IMR-90 (cell line): ENCODE results near the gene STPG1. TPM values are rescaled to one million over a fixed set of nuclear protein-coding genes. Genes with fewer than 3 reads are reported as not detected.

ENCODE experiments used
- ATAC-seq: fragments of 200-7000 bp; cut with Tn5 transposase; 2 replicates; pipeline ENCODE4 v1.9.1; 2020; ENCODE audit warnings: low read depth, mild to moderate bottlenecking, moderate library complexity
- BruUV-seq: library from RNA; stranded (reverse); fragments of 400-500 nt; replicated peaks from 2 replicates; lab custom pipeline; 2021; lab: Mats Ljungman, UMichigan
- CTCF ChIA-PET: fragments of 300-600 bp; formaldehyde crosslinking; extraction: SDS; loops from one replicate; lab custom pipeline; 2021; ENCODE audit warnings: antibody characterized with exemption; lab: Yijun Ruan, JAX
- POLR2A ChIA-PET: fragments of 300-600 bp; sonication (Branson Sonifier 250); formaldehyde crosslinking; loops from one replicate; lab custom pipeline; 2022; ENCODE audit warnings: antibody characterized with exemption; ENCODE audit not compliant: unreplicated experiment; lab: Charles Lee
- DNase-seq: peaks from one replicate; pipeline ENCODE4 v3.0.0; 2013
- H2AFZ ChIP-seq: replicated peaks from 2 replicates; pipeline ENCODE3; 2013; ENCODE audit warnings: low read length, mild to moderate bottlenecking; ENCODE audit not compliant: poor library complexity
- H2AK5ac ChIP-seq: 2 replicates; pipeline ENCODE4 v1.6.1; 2013; ENCODE audit warnings: low read depth, low read length, inconsistent platforms
- H2AK9ac ChIP-seq: replicated peaks from 2 replicates; pipeline ENCODE3; 2013; ENCODE audit warnings: mild to moderate bottlenecking, low read depth, low read length, moderate library complexity; ENCODE audit not compliant: poor library complexity
- H2BK120ac ChIP-seq: 2 replicates; pipeline ENCODE4 v1.6.1; 2013; ENCODE audit warnings: low read depth, low read length, inconsistent platforms
- H2BK15ac ChIP-seq: 3 replicates; pipeline ENCODE4 v1.6.1; 2013; ENCODE audit warnings: low read depth, low read length, inconsistent platforms
- H2BK20ac ChIP-seq: 2 replicates; pipeline ENCODE4 v1.6.1; 2013; ENCODE audit warnings: low read depth, mild to moderate bottlenecking, inconsistent platforms, low read length, moderate library complexity
- H2BK5ac ChIP-seq: 2 replicates; pipeline ENCODE4 v1.6.1; 2013; ENCODE audit warnings: mild to moderate bottlenecking, low read depth, low read length, inconsistent platforms; ENCODE audit not compliant: poor library complexity, severe bottlenecking
- H3K14ac ChIP-seq: replicated peaks from 2 replicates; pipeline ENCODE4 v1.6.1; 2013; ENCODE audit warnings: low read depth, low read length, inconsistent platforms
- H3K18ac ChIP-seq: 2 replicates; pipeline ENCODE4 v1.6.1; 2013; ENCODE audit warnings: low read depth, low read length, control low read depth
- H3K23ac ChIP-seq: 2 replicates; pipeline ENCODE4 v1.6.1; 2013; ENCODE audit warnings: low read depth, low read length, inconsistent platforms
- H3K27ac ChIP-seq: 2 replicates; pipeline ENCODE4 v1.5.1; 2013; ENCODE audit warnings: mild to moderate bottlenecking, control low read depth, low read length; ENCODE audit not compliant: insufficient read depth
- H3K27me3 ChIP-seq: 2 replicates; pipeline ENCODE4 v1.6.1; 2013; ENCODE audit warnings: low read length; ENCODE audit not compliant: control insufficient read depth, insufficient read depth
- H3K36me3 ChIP-seq: 2 replicates; pipeline ENCODE4 v1.6.1; 2013; ENCODE audit warnings: low read length, mixed read lengths; ENCODE audit not compliant: control insufficient read depth, insufficient read depth
- H3K4ac ChIP-seq: 2 replicates; pipeline ENCODE4 v1.6.1; 2013; ENCODE audit warnings: low read depth, low read length, inconsistent platforms
- H3K4me1 ChIP-seq: 2 replicates; pipeline ENCODE4 v1.6.1; 2013; ENCODE audit warnings: low read length, mixed read lengths; ENCODE audit not compliant: control insufficient read depth, insufficient read depth
- H3K4me2 ChIP-seq: 2 replicates; pipeline ENCODE4 v1.6.1; 2013; ENCODE audit warnings: low read depth, mild to moderate bottlenecking, control low read depth, low read length, moderate library complexity
- H3K4me3 ChIP-seq: 2 replicates; pipeline ENCODE4 v1.5.1; 2013; ENCODE audit warnings: low read depth, mild to moderate bottlenecking, control low read depth, low read length, moderate library complexity; ENCODE audit not compliant: insufficient read depth
- H3K56ac ChIP-seq: 2 replicates; pipeline ENCODE4 v1.6.1; 2013; ENCODE audit warnings: low read length, inconsistent platforms; ENCODE audit not compliant: insufficient read depth; ENCODE audit errors: extremely low read depth
- H3K79me1 ChIP-seq, 2 experiments: 2 replicates each; pipeline ENCODE4 v1.6.1; 2013; ENCODE audit warnings: low read length in 2 of 2, inconsistent platforms in 1 of 2, low read depth in 1 of 2
- H3K9ac ChIP-seq: 2 replicates; pipeline ENCODE4 v1.6.1; 2013; ENCODE audit warnings: low read depth, low read length, control low read depth
- H3K9me1 ChIP-seq: 2 replicates; pipeline ENCODE4 v1.6.1; 2013; ENCODE audit warnings: low read length, inconsistent platforms; ENCODE audit not compliant: insufficient read depth
- H3K9me3 ChIP-seq: 2 replicates; pipeline ENCODE4 v1.6.1; 2013; ENCODE audit warnings: low read length; ENCODE audit not compliant: control insufficient read depth, insufficient read depth
- H4K20me1 ChIP-seq: 2 replicates; pipeline ENCODE4 v1.6.1; 2013; ENCODE audit warnings: low read length, inconsistent platforms; ENCODE audit not compliant: insufficient read depth
- H4K5ac ChIP-seq: 2 replicates; pipeline ENCODE4 v1.6.1; 2013; ENCODE audit warnings: mild to moderate bottlenecking, low read depth, low read length, control low read depth
- H4K8ac ChIP-seq, 2 experiments: 2 replicates each; pipeline ENCODE4 v1.6.1; 2013; ENCODE audit warnings: low read depth in 2 of 2, low read length in 2 of 2, control low read depth in 1 of 2, inconsistent platforms in 1 of 2
- H4K91ac ChIP-seq: 2 replicates; pipeline ENCODE4 v1.6.1; 2013; ENCODE audit warnings: low read depth, low read length, inconsistent platforms; ENCODE audit not compliant: insufficient read depth
- BHLHE40 ChIP-seq: fragments of 150-350 bp; IDR thresholded peaks from 2 replicates; pipeline ENCODE4 v1.6.1; 2016; ENCODE audit warnings: mild to moderate bottlenecking, low read depth, low read length
- CHD1 ChIP-seq: IDR thresholded peaks from 2 replicates; pipeline ENCODE4 v1.6.1; 2012; ENCODE audit warnings: low read depth, low read length, improper control_type of control experiment
- ELK1 ChIP-seq: fragments of 150-350 bp; IDR thresholded peaks from 2 replicates; pipeline ENCODE4 v1.6.1; 2016; ENCODE audit warnings: low read depth, mild to moderate bottlenecking, low read length, moderate library complexity, borderline replicate concordance
- FOS ChIP-seq: fragments of 150-350 bp; IDR thresholded peaks from 2 replicates; pipeline ENCODE4 v1.6.1; 2016; ENCODE audit warnings: low read depth, low read length
- MAFK ChIP-seq: IDR thresholded peaks from 2 replicates; pipeline ENCODE4 v1.6.1; 2012; ENCODE audit warnings: low read depth, low read length, improper control_type of control experiment
- MAZ ChIP-seq: IDR thresholded peaks from 2 replicates; pipeline ENCODE4 v1.6.1; 2012; ENCODE audit warnings: low read depth, mild to moderate bottlenecking, low read length, improper control_type of control experiment, moderate library complexity, borderline replicate concordance
- SMC3 ChIP-seq: fragments of 150-350 bp; IDR thresholded peaks from 2 replicates; pipeline ENCODE4 v1.6.1; 2016; ENCODE audit warnings: low read depth, mild to moderate bottlenecking, antibody characterized with exemption, low read length, moderate library complexity
- WGBS, 2 experiments: methylation state at CpG; one replicate each; pipeline versions ENCODE4 v1.1.5 to v1.1.7; 2013; ENCODE audit warnings: missing lambda C conversion rate in 2 of 2; ENCODE audit not compliant: insufficient read length in 1 of 2; ENCODE audit errors: extremely low coverage in 2 of 2; 5-methylcytosine and 5-hydroxymethylcytosine counted together
- dilution Hi-C: fragments of 300-500 bp; cut with HindIII; formaldehyde crosslinking; loops from one replicate; pipeline ENCODE4 v1.14.3; 2018; ENCODE audit warnings: low sequenced_read_pairs; ENCODE audit not compliant: unreplicated experiment
- in situ Hi-C: fragments of 300-500 bp; cut with MboI; formaldehyde crosslinking; loops from 3 replicates; pipeline ENCODE4 v1.14.3; 2019; ENCODE audit warnings: low sequenced_read_pairs, inconsistent platforms, mixed read lengths
- intact Hi-C: fragments of 100-400 bp; cut with micrococcal nuclease; formaldehyde crosslinking; loops from 2 replicates; pipeline ENCODE4 v1.10.0; 2022
- polyA plus RNA-seq, 3 experiments: library from polyadenylated mRNA; depleted of rRNA; stranded (reverse); fragments of >200 nt; gene quantifications; 2 replicates each; pipeline ENCODE4 v1.2.3, GENCODE V29; 2012; ENCODE audit warnings: low replicate concordance in 1 of 3
- total RNA-seq: library from RNA; depleted of rRNA; stranded (reverse); fragments of >200 nt; gene quantifications from 2 replicates; pipeline ENCODE4 v1.2.3, GENCODE V29; 2012

STPG1 gene
- total and polyA plus RNA-seq, 2 of the 4 experiments (the other 2 are of a cell fraction): 3.0 to 6.5 TPM

- no peak for ATAC-seq
- Histone ChIP-seq H4K20me1 (peaks cover 4% of the 10 kb centered on the region; the same call in 1 of the 2 replicates), H2AK9ac (no peak overlapping the region), H2BK120ac (no peak overlapping the region), H3K9me3 (no peaks in the 10 kb centered on the region), H3K56ac (no peak overlapping the region), H3K18ac (no peak overlapping the region), H2BK15ac (no peak overlapping the region), H3K23ac (no peak overlapping the region), H3K4ac (no peak overlapping the region), H3K9ac (no peak overlapping the region), H2BK5ac (no peak overlapping the region), H4K5ac (no peak overlapping the region), H3K79me1 (peaks cover 0 to 1% of the 10 kb centered on the region in 2 experiments; a peak in 1 of 4 replicates), H3K36me3 (peaks cover 2% of the 10 kb centered on the region; the same call in 1 of the 2 replicates), H3K27me3 (no peaks in the 10 kb centered on the region), H4K8ac (no peak overlapping the region), H3K14ac (no peak overlapping the region), H2BK20ac (no peak overlapping the region), H2AK5ac (no peak overlapping the region), H3K4me3 (no peak overlapping the region), H3K27ac (no peak overlapping the region), H2AFZ (no peak overlapping the region), H4K91ac (no peak overlapping the region), H3K4me1 (peaks cover 14% of the 10 kb centered on the region), H3K9me1 (peaks cover 24% of the 10 kb centered on the region), H3K4me2 (no peak overlapping the region)
- DNase-seq: no peak
- 80% methylated on average over 2 of the region's 10 CpGs; no CpG with 5 or more reads in 1 of the 2 experiments for WGBS, 2 experiments
- in situ Hi-C loops (no loop called here), dilution Hi-C loops (no loop called here), intact Hi-C loops (no loop called here)
- TF ChIP-seq FOS (no peak), MAZ (no peak), MAFK (no peak), SMC3 (no peak), ELK1 (no peak), CHD1 (no peak), BHLHE40 (no peak)
- ChIA-PET CTCF (no interaction called here), POLR2A (no interaction called here)
- BruUV-seq: no TSS peak
These were observed 52.9 kb downstream of the STPG1 start for GRCh38 chr1:24360681-24361080.
